Endodermal cell (in vitro differentiated cells): Measurements from ENCODE around the gene NKD2. TPM values are rescaled to one million over a fixed set of nuclear protein-coding genes. Genes with fewer than 3 reads are reported as not detected.

Source experiments
- DNase-seq: peaks from one replicate; pipeline ENCODE4 v3.0.0-alpha.2; 2017
- H3K27ac ChIP-seq: 2 replicates; pipeline ENCODE4 v1.5.1; 2013; ENCODE audit warnings: mild to moderate bottlenecking, low read depth, low read length, moderate library complexity
- H3K27me3 ChIP-seq: 2 replicates; pipeline ENCODE4 v1.6.1; 2013; ENCODE audit warnings: mild to moderate bottlenecking, low read length, moderate library complexity; ENCODE audit not compliant: insufficient read depth, control insufficient read depth, poor library complexity, severe bottlenecking
- H3K36me3 ChIP-seq: 2 replicates; pipeline ENCODE4 v1.7.0; 2013; ENCODE audit warnings: mild to moderate bottlenecking, low read length, moderate library complexity; ENCODE audit not compliant: control insufficient read depth, insufficient read depth
- H3K4me1 ChIP-seq: one replicate; pipeline ENCODE4 v1.7.0; 2013; ENCODE audit warnings: low read length; ENCODE audit not compliant: control insufficient read depth, insufficient read depth
- H3K4me3 ChIP-seq: 2 replicates; pipeline ENCODE4 v1.5.1; 2013; ENCODE audit warnings: mild to moderate bottlenecking, low read length, moderate library complexity
- H3K9ac ChIP-seq: 2 replicates; pipeline ENCODE4 v1.6.1; 2013; ENCODE audit warnings: mild to moderate bottlenecking, low read length, moderate library complexity; ENCODE audit not compliant: poor library complexity, severe bottlenecking; ENCODE audit errors: extremely low read depth
- H3K9me3 ChIP-seq: 2 replicates; pipeline ENCODE4 v1.6.1; 2013; ENCODE audit warnings: mild to moderate bottlenecking, low read length, moderate library complexity; ENCODE audit not compliant: control insufficient read depth
- H3K27ac Mint-ChIP-seq: 2 replicates; pipeline ENCODE4 v1.8.0; 2020; ENCODE audit warnings: mixed read lengths
- H3K27me3 Mint-ChIP-seq: 2 replicates; pipeline ENCODE4 v1.8.0; 2021; ENCODE audit warnings: mild to moderate bottlenecking, mixed read lengths; ENCODE audit not compliant: insufficient read depth
- H3K36me3 Mint-ChIP-seq: 2 replicates; pipeline ENCODE4 v1.8.0; 2020; ENCODE audit warnings: low read depth, mixed read lengths
- H3K4me1 Mint-ChIP-seq: 2 replicates; pipeline ENCODE4 v1.8.0; 2020; ENCODE audit warnings: mixed read lengths
- H3K4me3 Mint-ChIP-seq: 2 replicates; pipeline ENCODE4 v1.8.0; 2020; ENCODE audit warnings: mild to moderate bottlenecking, moderate library complexity, mixed read lengths
- H3K9me3 Mint-ChIP-seq: 2 replicates; pipeline ENCODE4 v1.8.0; 2020; ENCODE audit warnings: mild to moderate bottlenecking, mixed read lengths
- CTCF ChIP-seq: fragments of 200-600 bp; sonication (generic); conservative IDR thresholded peaks from 2 replicates; pipeline ENCODE4 v1.5.0; 2021; ENCODE audit warnings: antibody characterized with exemption, mild to moderate bottlenecking
- WGBS, 2 experiments: methylation state at CpG; one replicate each; pipeline versions ENCODE4 v1.1.5 to v1.1.7; 2013; ENCODE audit warnings: missing lambda C conversion rate in 2 of 2, mixed read lengths in 1 of 2; ENCODE audit not compliant: insufficient coverage in 1 of 2, insufficient read length in 1 of 2; 5-methylcytosine and 5-hydroxymethylcytosine counted together
- total RNA-seq, 2 donors: library from RNA; stranded (reverse); fragmentation: NEBNext Ultra II Directional in 1 of 2; extraction: Animal tissue kit (Norgen Biotek cat#: 25700) in 1 of 2; gene quantifications; 2 replicates in 1 of 2; 3 replicates in 1 of 2; pipeline ENCODE4 v1.2.1, GENCODE V29; 2021

NKD2 gene
- total RNA-seq, 2 donors from 2014 or later: 11.2 to 13.9 TPM

- Histone ChIP-seq H3K4me3 (no peak overlapping the region), H3K9ac (no peak overlapping the region), H3K27ac (no peak overlapping the region), H3K4me1 (no peaks in the 10 kb centered on the region), H3K36me3 (no peaks in the 10 kb centered on the region), H3K27me3 (no peaks in the 10 kb centered on the region), H3K9me3 (peaks cover 9% of the 10 kb centered on the region)
- Mint-ChIP-seq H3K4me3 (no peak overlapping the region), H3K9me3 (peaks cover 70% of the 10 kb centered on the region), H3K27me3 (no peaks in the 10 kb centered on the region), H3K36me3 (peaks cover 26% of the 10 kb centered on the region), H3K4me1 (no peaks in the 10 kb centered on the region), H3K27ac (no peak overlapping the region)
- 85 to 90% methylated on average over 15 of the region's 15 CpGs for WGBS, 2 experiments
- no peak for DNase-seq
- TF ChIP-seq CTCF: no peak
Measured at GRCh38 chr5:1041225-1042143, 32.9 kb downstream of the NKD2 start.

GRCh38 chr5:1042626-1043025 is 34.0 kb downstream of the NKD2 start:
- peaks cover 9% of the 10 kb centered on the region for H3K9me3 ChIP-seq
- H3K9me3 Mint-ChIP-seq: peaks cover 81% of the 10 kb centered on the region

GRCh38 chr5:1043327-1043726 is 34.7 kb downstream of the NKD2 start:
- H3K27ac Mint-ChIP-seq: no peak overlapping the region
- no peak for DNase-seq
- Histone ChIP-seq H3K9ac (no peak overlapping the region), H3K27me3 (no peaks in the 10 kb centered on the region), H3K36me3 (no peaks in the 10 kb centered on the region), H3K4me3 (no peak overlapping the region), H3K27ac (no peak overlapping the region), H3K4me1 (no peaks in the 10 kb centered on the region), H3K9me3 (peaks cover 9% of the 10 kb centered on the region)
- no peaks in the 10 kb centered on the region for H3K4me1 Mint-ChIP-seq
- no peak for TF ChIP-seq CTCF
- H3K9me3 Mint-ChIP-seq: peaks cover 82% of the 10 kb centered on the region
- WGBS, 2 experiments: 87% methylated on average over 7 of the region's 7 CpGs
- no peaks in the 10 kb centered on the region for H3K27me3 Mint-ChIP-seq
- peaks cover 26% of the 10 kb centered on the region for H3K36me3 Mint-ChIP-seq
- no peak overlapping the region for H3K4me3 Mint-ChIP-seq

More at GRCh38 chr5:1042626-1043025, 34.0 kb downstream of the NKD2 start:
- H3K27ac Mint-ChIP-seq: no peak overlapping the region
- H3K27ac ChIP-seq: no peak overlapping the region
- 84 to 93% methylated on average over 7 of the region's 7 CpGs for WGBS, 2 experiments
- no peak overlapping the region for H3K4me3 Mint-ChIP-seq
- H3K4me1 Mint-ChIP-seq: no peaks in the 10 kb centered on the region
- H3K4me1 ChIP-seq: no peaks in the 10 kb centered on the region
- DNase-seq: no peak
- H3K9ac ChIP-seq: no peak overlapping the region
- H3K27me3 ChIP-seq: no peaks in the 10 kb centered on the region
- H3K36me3 ChIP-seq: no peaks in the 10 kb centered on the region
- H3K4me3 ChIP-seq: no peak overlapping the region
- H3K36me3 Mint-ChIP-seq: peaks cover 26% of the 10 kb centered on the region
- no peak for TF ChIP-seq CTCF
- H3K27me3 Mint-ChIP-seq: no peaks in the 10 kb centered on the region
